WI38 (cell line): Measurements from ENCODE around the gene GPR135.

Experiments
- H3K4me3 ChIP-seq: 2 replicates; pipeline ENCODE4 v1.5.1; 2011; ENCODE audit warnings: low read depth, mild to moderate bottlenecking, control low read depth, low read length
- CTCF ChIP-seq: IDR thresholded peaks from 2 replicates; pipeline ENCODE4 v1.5.1; 2012; ENCODE audit warnings: low read depth, mild to moderate bottlenecking, control low read depth, low read length

Gene GPR135

GRCh38 chr14:59465316-59466135 is at the start of gene GPR135:
GPR135 (minus strand) TSS chr14:59465380; CDS start chr14:59465226, 154 bp downstream.
- no peak for TF ChIP-seq CTCF
- peak within 1 kb of the TSS; percentile 53 for H3K4me3 ChIP-seq

- H3K4me3 ChIP-seq, result no peak overlapping the region
- TF ChIP-seq CTCF, result peak; percentile 65
Observed at GRCh38 chr14:59511916-59512575, 46.9 kb upstream of the GPR135 start.

GRCh38 chr14:59510966-59511365 is 45.8 kb upstream of the GPR135 start:
- no peak overlapping the region for H3K4me3 ChIP-seq
- TF ChIP-seq CTCF, result no peak

GRCh38 chr14:59510001-59510400 is 44.8 kb upstream of the GPR135 start:
- TF ChIP-seq CTCF, result no peak
- H3K4me3 ChIP-seq, result no peak overlapping the region

- no peak overlapping the region for H3K4me3 ChIP-seq
- no peak for TF ChIP-seq CTCF
Observed at GRCh38 chr14:59509101-59509500, 43.9 kb upstream of the GPR135 start.

- no peak for TF ChIP-seq CTCF
- no peak overlapping the region for H3K4me3 ChIP-seq
Observed at GRCh38 chr14:59507752-59508103, 42.5 kb upstream of the GPR135 start.

- TF ChIP-seq CTCF, result peak; percentile 99
Observed at GRCh38 chr14:59507063-59507751, 42.0 kb upstream of the GPR135 start.

More at GRCh38 chr14:59507063-59507751, 42.0 kb upstream of the GPR135 start:
- H3K4me3 ChIP-seq, result no peak overlapping the region
